B cell (primary cell): ENCODE results near the gene SLC51B.

ENCODE experiments used
- CTCF ChIP-seq: fragments of 200-600 bp; IDR thresholded peaks from one replicate; pipeline ENCODE4 v1.8.0; 2022; ENCODE audit warnings: antibody characterized with exemption, mild to moderate bottlenecking
- EZH2 ChIP-seq: IDR thresholded peaks from 2 replicates; pipeline ENCODE4 v1.6.1; 2012; ENCODE audit warnings: borderline replicate concordance, low read depth, mild to moderate bottlenecking, moderate library complexity, low read length; ENCODE audit not compliant: insufficient read depth, poor library complexity, severe bottlenecking

- TF ChIP-seq CTCF (no peak), EZH2 (no peak)
Observed at GRCh38 chr15:65069779-65070546, 24.8 kb downstream of the SLC51B start.
